Small intestine (tissue), 7 donors: ENCODE results near the gene MSANTD7. TPM values are rescaled to one million over a fixed set of nuclear protein-coding genes. Genes with fewer than 3 reads are reported as not detected.
"Not testable (repeated sequence)": the region's sequence is repeated elsewhere in the genome, so short reads cannot be mapped to it uniquely, and the experiment has no call there.

Source experiments
- DNase-seq, 2 donors: peaks; one replicate each; pipeline versions ENCODE4 v3.0.0 to v3.0.0-alpha.2; 2013
- FAIRE-seq: peaks from 2 replicates; lab custom pipeline; 2012; peaks lifted over from hg19 to GRCh38; lab: Jason Lieb, UNC
- H3K27ac ChIP-seq, 3 donors: one replicate each; pipeline ENCODE4 v1.5.1; 2013; ENCODE audit warnings: low read length in 2 of 3, mild to moderate bottlenecking in 2 of 3, control low read depth in 1 of 3, inconsistent platforms in 1 of 3, low read depth in 1 of 3, moderate library complexity in 1 of 3
- H3K27me3 ChIP-seq, 3 donors: one replicate each; pipeline ENCODE4 v1.6.1; 2013; ENCODE audit warnings: low read length in 3 of 3, inconsistent platforms in 1 of 3; ENCODE audit not compliant: control insufficient read depth in 3 of 3, insufficient read depth in 3 of 3
- H3K36me3 ChIP-seq, 3 donors: one replicate each; pipeline ENCODE4 v1.6.1; 2013; ENCODE audit warnings: low read length in 3 of 3, inconsistent platforms in 1 of 3, low read depth in 1 of 3, mild to moderate bottlenecking in 1 of 3, moderate library complexity in 1 of 3; ENCODE audit not compliant: control insufficient read depth in 3 of 3, insufficient read depth in 2 of 3
- H3K4me1 ChIP-seq, 3 donors: one replicate each; pipeline ENCODE4 v1.6.1; 2013; ENCODE audit warnings: low read length in 2 of 3, inconsistent platforms in 1 of 3, low read depth in 1 of 3, mild to moderate bottlenecking in 1 of 3, moderate library complexity in 1 of 3; ENCODE audit not compliant: control insufficient read depth in 3 of 3, insufficient read depth in 2 of 3
- H3K4me3 ChIP-seq, 3 donors: one replicate each; pipeline ENCODE4 v1.5.1; 2013; ENCODE audit warnings: low read length in 3 of 3, control low read depth in 1 of 3, inconsistent platforms in 1 of 3, low read depth in 1 of 3, mild to moderate bottlenecking in 1 of 3, moderate library complexity in 1 of 3
- H3K9me3 ChIP-seq, 2 donors: one replicate each; pipeline ENCODE4 v1.6.1; 2013; ENCODE audit warnings: low read depth in 1 of 2, low read length in 1 of 2; ENCODE audit not compliant: control insufficient read depth in 2 of 2, insufficient read depth in 1 of 2
- WGBS, 3 donors: extraction: QIAGEN DNeasy Blood & Tissue Kit; methylation state at CpG; one replicate each; pipeline ENCODE4 v1.1.7; 2013; 5-methylcytosine and 5-hydroxymethylcytosine counted together
- polyA plus RNA-seq, 4 donors: library from polyadenylated mRNA; stranded (reverse) in 3 of 4; unstranded in 1 of 4; fragments of 200-250 nt in 3 of 4; fragments of 120-200 nt in 1 of 4; gene quantifications; one replicate each; pipeline versions ENCODE4 v1.2.1 to v1.2.3, GENCODE V29; 2013
- donor health status: healthy with polysubstance abuse.
- donor health status: control.
- donor health status: control.
- donor health status: Bipolar disorder and iron deficiency.
- donor health status: healthy.

Gene MSANTD7
- polyA plus RNA-seq, 4 donors, result 3.0 to 14.0 (median 4.8) TPM

- 91 to 96% (median 93%) methylated on average over 3 of the region's 3 CpGs for WGBS, 3 donors
- FAIRE-seq, H3K27ac ChIP-seq, H3K27me3 ChIP-seq, H3K4me3 ChIP-seq, DNase-seq, H3K9me3 ChIP-seq: not testable (repeated sequence)
- Histone ChIP-seq H3K4me1 (peaks cover 3 to 11% (median 6%) of the 10 kb centered on the region in 3 donors), H3K36me3 (peaks cover 7 to 16% (median 12%) of the 10 kb centered on the region in 3 donors)
Observed at GRCh38 chr10:14864871-14865270, 26.8 kb downstream of the MSANTD7 start.

DNA sequence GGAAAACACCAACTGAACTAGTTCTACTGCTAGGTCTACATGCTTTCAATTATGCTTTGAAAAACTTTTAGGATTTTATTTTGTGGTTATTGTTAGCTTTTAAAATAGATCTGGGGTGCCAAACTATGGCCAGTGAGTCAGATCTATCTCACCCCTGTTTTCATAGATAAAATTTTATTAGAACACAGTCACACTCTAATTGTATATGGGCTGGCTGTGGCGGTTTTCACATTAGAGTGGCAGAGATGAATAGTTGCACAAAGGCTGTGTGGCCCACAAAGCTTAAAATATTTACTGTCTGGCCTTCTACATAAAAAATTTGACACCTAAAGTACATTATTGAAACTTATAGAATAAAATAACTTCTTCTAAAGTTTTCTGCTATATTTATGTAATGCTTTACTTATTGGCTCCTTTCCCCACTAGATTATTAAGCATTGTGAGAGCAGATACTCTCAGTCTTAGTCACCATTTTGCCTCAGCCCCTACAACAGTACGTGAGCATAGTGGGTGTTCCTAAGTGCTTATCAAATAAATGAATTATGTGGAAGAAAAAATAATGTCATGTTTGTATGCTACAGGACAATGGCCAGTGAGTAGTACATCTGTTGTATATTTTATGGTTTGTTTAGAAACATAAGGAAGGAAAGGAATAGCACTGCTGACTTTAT, 35.1 kb downstream of the MSANTD7 start:
- 62 to 67% (median 65%) methylated on average over 2 of the region's 2 CpGs for WGBS, 3 donors
- no peak for FAIRE-seq

GRCh38 chr10:14875941-14876340, 37.8 kb downstream of the MSANTD7 start:
- Histone ChIP-seq H3K9me3 (no peaks in the 10 kb centered on the region), H3K4me1 (peaks cover 0 to 5% (median 2%) of the 10 kb centered on the region in 3 donors), H3K27ac (no peak overlapping the region), H3K27me3 (no peaks in the 10 kb centered on the region), H3K36me3 (peaks cover 0 to 12% (median 0%) of the 10 kb centered on the region in 3 donors), H3K4me3 (no peak overlapping the region)
- FAIRE-seq (no peak), DNase-seq (no peak)
- 95 to 96% (median 96%) methylated on average over 12 of the region's 12 CpGs for WGBS, 3 donors

More for the DNA sequence above, 35.1 kb downstream of the MSANTD7 start:
- Histone ChIP-seq H3K27me3 (no peaks in the 10 kb centered on the region), H3K9me3 (no peaks in the 10 kb centered on the region), H3K4me1 (peaks cover 0 to 5% (median 0%) of the 10 kb centered on the region in 3 donors), H3K27ac (no peak overlapping the region), H3K4me3 (no peak overlapping the region), H3K36me3 (peaks cover 3 to 19% (median 6%) of the 10 kb centered on the region in 3 donors)
- no peak for DNase-seq

GRCh38 chr10:14876764-14877163, 38.7 kb downstream of the MSANTD7 start:
- no peak overlapping the region for H3K4me3 ChIP-seq
- peak overlapping the region in 1 of 3 donors; percentile 99 for H3K27ac ChIP-seq
- peaks cover 0 to 12% (median 0%) of the 10 kb centered on the region in 3 donors for H3K36me3 ChIP-seq
- DNase-seq (no peak), FAIRE-seq (no peak)
- WGBS, 3 donors, result 92 to 96% (median 93%) methylated on average over 9 of the region's 9 CpGs
- no peaks in the 10 kb centered on the region for H3K9me3 ChIP-seq
- H3K4me1 ChIP-seq, result peaks cover 0 to 5% (median 2%) of the 10 kb centered on the region in 3 donors
- H3K27me3 ChIP-seq, result no peaks in the 10 kb centered on the region

GRCh38 chr10:14878266-14879123, 40.4 kb downstream of the MSANTD7 start, which contains the start of gene SUV39H2:
SUV39H2 (plus strand) TSS chr10:14878866; CDS start chr10:14878889, 23 bp downstream.
- Histone ChIP-seq H3K27me3 (no peaks in the 10 kb centered on the region), H3K4me1 (peaks cover 0 to 5% (median 2%) of the 10 kb centered on the region in 3 donors), H3K9me3 (no peaks in the 10 kb centered on the region), H3K27ac (peak within 1 kb of the TSS; percentile 87 to 99 (median 99)), H3K4me3 (peak within 1 kb of the TSS; percentile 68 to 99 (median 92)), H3K36me3 (peaks cover 0 to 6% (median 0%) of the 10 kb centered on the region in 3 donors)
- WGBS, 3 donors, result 0 to 1% (median 0%) methylated on average over 70 to 102 of the region's 102 CpGs
- no peak for FAIRE-seq
- DNase-seq, result peak; percentile 95 to 99

DNA sequence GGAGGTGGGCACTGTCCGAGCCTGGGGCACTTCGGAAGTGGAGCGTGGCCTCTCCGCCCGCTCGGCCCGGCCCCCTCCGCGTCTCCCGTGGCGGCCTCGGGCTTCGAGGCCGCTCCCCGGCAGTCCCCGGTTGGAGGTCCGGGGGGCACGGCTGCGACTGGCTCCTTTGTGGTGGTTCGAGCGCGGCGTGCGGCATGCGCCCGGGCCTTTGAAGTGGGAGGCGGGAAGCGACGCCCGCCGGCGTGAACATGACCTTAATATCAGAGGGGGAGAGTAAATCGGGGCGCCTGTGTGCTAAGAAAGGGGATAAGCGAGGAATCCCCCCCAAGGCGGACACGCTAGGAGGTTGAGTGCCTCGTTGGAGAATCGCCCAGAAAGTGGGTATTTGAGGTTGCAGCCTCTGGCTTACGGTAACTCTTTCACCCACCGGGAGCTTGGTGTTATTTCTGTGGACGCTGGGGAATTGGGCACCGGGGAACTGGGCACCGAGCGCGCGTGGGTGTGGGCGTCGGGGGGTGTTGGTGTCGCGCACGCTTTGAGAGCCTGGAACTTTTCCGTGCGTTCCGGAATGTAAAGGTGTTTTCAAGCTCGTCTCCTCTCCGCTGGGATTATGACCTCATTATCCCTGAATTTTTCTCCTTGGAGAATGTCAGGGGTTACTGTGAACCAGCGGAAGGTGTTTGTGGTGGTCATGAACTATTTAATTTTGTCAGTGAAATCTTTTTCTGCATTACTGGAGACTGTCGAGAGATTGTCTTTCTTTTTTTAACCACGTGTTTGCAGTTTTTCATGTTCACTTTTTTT, 41.2 kb downstream of the MSANTD7 start:
- Histone ChIP-seq H3K4me1 (peaks cover 0 to 5% (median 2%) of the 10 kb centered on the region in 3 donors), H3K36me3 (peaks cover 0 to 6% (median 0%) of the 10 kb centered on the region in 3 donors), H3K27ac (peak overlapping the region in 2 of 3 donors; percentile 17 to 99), H3K4me3 (peak overlapping the region; percentile 68 to 92 (median 71)), H3K9me3 (no peaks in the 10 kb centered on the region), H3K27me3 (no peaks in the 10 kb centered on the region)
- WGBS, 3 donors, result 0 to 1% (median 0%) methylated on average over 56 to 60 of the region's 60 CpGs
- peak in 1 of 2 donors; percentile 20 for DNase-seq
- FAIRE-seq, result no peak

- Histone ChIP-seq H3K27ac (no peak overlapping the region), H3K4me3 (peak overlapping the region in 2 of 3 donors; percentile 68 to 71), H3K9me3 (no peaks in the 10 kb centered on the region), H3K4me1 (peaks cover 0 to 5% (median 2%) of the 10 kb centered on the region in 3 donors), H3K27me3 (no peaks in the 10 kb centered on the region), H3K36me3 (peaks cover 0 to 6% (median 0%) of the 10 kb centered on the region in 3 donors)
- 1 to 2% (median 1%) methylated on average over 5 of the region's 5 CpGs for WGBS, 3 donors
- FAIRE-seq (no peak), DNase-seq (no peak)
Observed at GRCh38 chr10:14879928-14880193, 41.8 kb downstream of the MSANTD7 start.
